Right atrium auricular region (tissue), 2 donors: ENCODE results near the gene SMIM38. TPM values are rescaled to one million over a fixed set of nuclear protein-coding genes. Genes with fewer than 3 reads are reported as not detected.

Experiments
- DNase-seq: peaks from one replicate; pipeline ENCODE4 v3.0.0-alpha.2; 2019; ENCODE audit warnings: low spot score
- H3K27ac ChIP-seq, 2 donors: fragments of 200-600 bp; sonication (generic); 1 replicate in 1 of 2; 2 replicates in 1 of 2; pipeline ENCODE4 v1.5.1; 2016 to 2019
- H3K27me3 ChIP-seq, 2 donors: fragments of 200-600 bp; sonication (generic); one replicate each; pipeline versions ENCODE4 v1.5.1 to v1.6.0; 2017 to 2019
- H3K36me3 ChIP-seq: fragments of 200-600 bp; sonication (generic); one replicate; pipeline ENCODE4 v1.5.1; 2016
- H3K4me1 ChIP-seq, 2 donors: fragments of 200-600 bp; sonication (generic); one replicate each; pipeline versions ENCODE4 v1.5.1 to v1.6.0; 2017 to 2019
- H3K4me3 ChIP-seq, 2 donors: fragments of 200-600 bp; sonication (generic); 1 replicate in 1 of 2; 2 replicates in 1 of 2; pipeline ENCODE4 v1.5.1; 2017 to 2019; ENCODE audit warnings: mild to moderate bottlenecking in 1 of 2, moderate library complexity in 1 of 2
- H3K9me3 ChIP-seq, 2 donors: fragments of 200-600 bp; sonication (generic); one replicate each; pipeline ENCODE4 v1.5.1; 2019
- CTCF ChIP-seq, 2 donors: fragments of 200-600 bp; sonication (generic); IDR thresholded peaks; one replicate each; pipeline ENCODE4 v1.5.1; 2019; ENCODE audit warnings: antibody characterized with exemption in 2 of 2
- total RNA-seq, 2 donors: library from RNA; depleted of rRNA; stranded (reverse); fragments of >200 nt; gene quantifications; one replicate each; pipeline ENCODE4 v1.1.0, GENCODE V29; 2016

SMIM38 gene
- total RNA-seq, 2 donors from 2014 or later: 0.35 TPM; not detected in 1

- no peak for TF ChIP-seq CTCF (IDR thresholded peaks at IDR 0.05)
- no peaks in the 10 kb centered on the region for H3K36me3 ChIP-seq
- DNase-seq: no peak
- H3K27ac ChIP-seq: no peak overlapping the region
- peaks cover 0 to 12% of the 10 kb centered on the region in 2 donors for H3K4me1 ChIP-seq
- H3K27me3 ChIP-seq: no peaks in the 10 kb centered on the region
- H3K4me3 ChIP-seq: no peak overlapping the region
- H3K9me3 ChIP-seq: no peaks in the 10 kb centered on the region
Observed at GRCh38 chr11:69202511-69203221, 46.9 kb downstream of the SMIM38 start.

- no peaks in the 10 kb centered on the region for H3K36me3 ChIP-seq
- H3K27ac ChIP-seq: no peak overlapping the region
- H3K9me3 ChIP-seq: peaks cover 0 to 4% of the 10 kb centered on the region in 2 donors
- no peak overlapping the region for H3K4me3 ChIP-seq
- no peak for TF ChIP-seq CTCF (IDR thresholded peaks at IDR 0.05)
- H3K4me1 ChIP-seq: peaks cover 0 to 12% of the 10 kb centered on the region in 2 donors
- no peaks in the 10 kb centered on the region for H3K27me3 ChIP-seq
- DNase-seq: no peak
Observed at GRCh38 chr11:69203381-69203780, 47.6 kb downstream of the SMIM38 start.

GRCh38 chr11:69203901-69204245 lies 48.1 kb downstream of the SMIM38 start:
- Histone ChIP-seq H3K27me3 (no peaks in the 10 kb centered on the region), H3K36me3 (no peaks in the 10 kb centered on the region), H3K27ac (no peak overlapping the region), H3K9me3 (peaks cover 0 to 7% of the 10 kb centered on the region in 2 donors), H3K4me1 (peaks cover 0 to 12% of the 10 kb centered on the region in 2 donors), H3K4me3 (no peak overlapping the region)
- TF ChIP-seq CTCF (IDR thresholded peaks at IDR 0.05): no peak
- DNase-seq: no peak

- DNase-seq: no peak
- no peaks in the 10 kb centered on the region for H3K27me3 ChIP-seq
- no peak overlapping the region for H3K4me3 ChIP-seq
- peaks cover 0 to 7% of the 10 kb centered on the region in 2 donors for H3K9me3 ChIP-seq
- no peak overlapping the region for H3K27ac ChIP-seq
- no peak for TF ChIP-seq CTCF (IDR thresholded peaks at IDR 0.05)
- no peaks in the 10 kb centered on the region for H3K36me3 ChIP-seq
- H3K4me1 ChIP-seq: peaks cover 0 to 12% of the 10 kb centered on the region in 2 donors
Observed at GRCh38 chr11:69204246-69204940, 48.7 kb downstream of the SMIM38 start.

- no peaks in the 10 kb centered on the region for H3K27me3 ChIP-seq
- peaks cover 0 to 7% of the 10 kb centered on the region in 2 donors for H3K9me3 ChIP-seq
- peaks cover 0 to 7% of the 10 kb centered on the region in 2 donors for H3K4me1 ChIP-seq
- DNase-seq: no peak
- H3K36me3 ChIP-seq: no peaks in the 10 kb centered on the region
- no peak overlapping the region for H3K4me3 ChIP-seq
- no peak overlapping the region for H3K27ac ChIP-seq
- TF ChIP-seq CTCF (IDR thresholded peaks at IDR 0.05): no peak
Observed at GRCh38 chr11:69204941-69205742, 49.4 kb downstream of the SMIM38 start.

Other genes with a start within 250 kb of the SMIM38 start
- not detected for gene MRGPRD, start 174.9 kb upstream of the SMIM38 start, total RNA-seq
- gene MRGPRF, start 142.7 kb upstream of the SMIM38 start, total RNA-seq: 10 to 100 TPM; 10.8 to 17.6 TPM
- gene TPCN2, start 107.0 kb upstream of the SMIM38 start, total RNA-seq: 1 to 10 TPM; 4.2 to 5.3 TPM
- under 1 TPM in 1 of 2 donors, not detected in 1; 0.12 TPM for gene MYEOV, start 138.2 kb downstream of the SMIM38 start, total RNA-seq